H1 (cell line): ENCODE measurements around the gene SCNN1A.

Experiments
- EP300 ChIP-seq, 2 experiments: IDR thresholded peaks; 1 replicate in 1 of 2; 2 replicates in 1 of 2; pipeline ENCODE4 v1.6.1; 2011 to 2012; ENCODE audit warnings: low read depth in 2 of 2, low read length in 2 of 2, mild to moderate bottlenecking in 2 of 2, borderline replicate concordance in 1 of 2, inconsistent platforms in 1 of 2, moderate library complexity in 1 of 2
- FOSL1 ChIP-seq: IDR thresholded peaks from 2 replicates; pipeline ENCODE4 v1.6.1; 2011; ENCODE audit warnings: mild to moderate bottlenecking, low read depth, low read length, moderate library complexity; ENCODE audit not compliant: insufficient read depth
- SP1 ChIP-seq: IDR thresholded peaks from 2 replicates; pipeline ENCODE4 v1.6.1; 2011; ENCODE audit warnings: low read depth, low read length

GRCh38 chr12:6358881-6359280, 16.5 kb downstream of the SCNN1A start:
- TF ChIP-seq EP300 (IDR thresholded peaks at IDR 0.05; ENCODE audit: borderline replicate concordance in 1 of 2, low read depth in 2 of 2, low read length in 2 of 2), result no peak
- no peak for TF ChIP-seq FOSL1
- TF ChIP-seq SP1, result no peak
